H9 (cell line): Measurements from ENCODE around the gene ITPR2. TPM values are rescaled to one million over a fixed set of nuclear protein-coding genes. Genes with fewer than 3 reads are reported as not detected.

Source experiments
- DNase-seq: peaks from one replicate; pipeline ENCODE4 v3.0.0-alpha.2; 2017
- H2AFZ ChIP-seq: one replicate; pipeline ENCODE4 v1.6.1; 2013; ENCODE audit warnings: mild to moderate bottlenecking, low read length, control low read depth, moderate library complexity
- H2AK5ac ChIP-seq: 2 replicates; pipeline ENCODE4 v1.6.1; 2013; ENCODE audit warnings: low read length, control low read depth, mixed read lengths; ENCODE audit not compliant: insufficient read length
- H2BK120ac ChIP-seq: one replicate; pipeline ENCODE4 v1.6.1; 2013; ENCODE audit warnings: low read depth, mild to moderate bottlenecking, low read length, control low read depth, inconsistent platforms; ENCODE audit not compliant: poor library complexity, severe bottlenecking
- H2BK12ac ChIP-seq: 2 replicates; pipeline ENCODE4 v1.6.1; 2013; ENCODE audit warnings: low read length, control low read depth, mixed read lengths, low read depth; ENCODE audit not compliant: insufficient read length
- H2BK15ac ChIP-seq: 2 replicates; pipeline ENCODE4 v1.6.1; 2013; ENCODE audit warnings: low read depth, low read length, control low read depth
- H2BK20ac ChIP-seq: one replicate; pipeline ENCODE4 v1.6.1; 2013; ENCODE audit warnings: low read depth, mild to moderate bottlenecking, low read length, control low read depth, inconsistent platforms; ENCODE audit not compliant: poor library complexity, severe bottlenecking
- H2BK5ac ChIP-seq: 2 replicates; pipeline ENCODE4 v1.6.1; 2013; ENCODE audit warnings: low read length, control low read depth, mixed read lengths; ENCODE audit not compliant: insufficient read length
- H3K14ac ChIP-seq: 2 replicates; pipeline ENCODE4 v1.6.1; 2013; ENCODE audit warnings: low read length, control low read depth; ENCODE audit not compliant: insufficient read depth
- H3K18ac ChIP-seq: 2 replicates; pipeline ENCODE4 v1.6.1; 2013; ENCODE audit warnings: low read depth, mild to moderate bottlenecking, mixed read lengths, low read length, control low read depth; ENCODE audit not compliant: insufficient read length
- H3K23ac ChIP-seq: 2 replicates; pipeline ENCODE4 v1.6.1; 2013; ENCODE audit warnings: low read length, control low read depth, mixed read lengths, low read depth; ENCODE audit not compliant: insufficient read length
- H3K23me2 ChIP-seq: 2 replicates; pipeline ENCODE4 v1.6.1; 2013; ENCODE audit warnings: low read depth, mild to moderate bottlenecking, mixed read lengths, low read length, control low read depth; ENCODE audit not compliant: insufficient read length, poor library complexity, severe bottlenecking
- H3K27ac ChIP-seq: 2 replicates; pipeline ENCODE4 v1.5.1; 2013; ENCODE audit warnings: low read length, control low read depth, mixed read lengths, low read depth; ENCODE audit not compliant: insufficient read length
- H3K27me3 ChIP-seq: 2 replicates; pipeline ENCODE4 v1.6.1; 2013; ENCODE audit warnings: low read length, control low read depth, inconsistent platforms; ENCODE audit not compliant: insufficient read depth
- H3K4ac ChIP-seq: 2 replicates; pipeline ENCODE4 v1.6.1; 2013; ENCODE audit warnings: low read depth, mild to moderate bottlenecking, control low read depth, inconsistent platforms, low read length, moderate library complexity
- H3K4me1 ChIP-seq: 2 replicates; pipeline ENCODE4 v1.6.1; 2013; ENCODE audit warnings: low read length, control low read depth, inconsistent platforms; ENCODE audit not compliant: insufficient read depth
- H3K4me2 ChIP-seq: 2 replicates; pipeline ENCODE4 v1.6.1; 2013; ENCODE audit warnings: low read length, control low read depth, mixed read lengths; ENCODE audit not compliant: insufficient read length, insufficient read depth
- H3K56ac ChIP-seq: 2 replicates; pipeline ENCODE4 v1.6.1; 2013; ENCODE audit warnings: low read depth, mild to moderate bottlenecking, mixed read lengths, low read length, control low read depth; ENCODE audit not compliant: insufficient read length
- H3K79me1 ChIP-seq: 2 replicates; pipeline ENCODE4 v1.6.1; 2013; ENCODE audit warnings: low read depth, mild to moderate bottlenecking, moderate library complexity, low read length, control low read depth, inconsistent platforms; ENCODE audit not compliant: insufficient read depth, poor library complexity, severe bottlenecking
- H3K79me2 ChIP-seq: 2 replicates; pipeline ENCODE4 v1.6.1; 2013; ENCODE audit warnings: low read length, control low read depth, inconsistent platforms; ENCODE audit not compliant: insufficient read depth
- H3K9ac ChIP-seq: 2 replicates; pipeline ENCODE4 v1.6.1; 2013; ENCODE audit warnings: low read length, control low read depth, mixed read lengths; ENCODE audit not compliant: insufficient read length; ENCODE audit errors: extremely low read depth
- H3K9me3 ChIP-seq: one replicate; pipeline ENCODE4 v1.6.1; 2013; ENCODE audit warnings: low read depth, low read length, inconsistent platforms; ENCODE audit not compliant: control insufficient read depth
- H3T11ph ChIP-seq: one replicate; pipeline ENCODE4 v1.6.1; 2013; ENCODE audit warnings: mild to moderate bottlenecking, low read length, control low read depth, inconsistent platforms
- H4K20me1 ChIP-seq: one replicate; pipeline ENCODE4 v1.6.1; 2013; ENCODE audit not compliant: control insufficient read depth, insufficient read length, insufficient read depth
- H4K5ac ChIP-seq: 2 replicates; pipeline ENCODE4 v1.6.1; 2013; ENCODE audit warnings: low read depth, mild to moderate bottlenecking, mixed read lengths, low read length, control low read depth; ENCODE audit not compliant: insufficient read length
- H4K8ac ChIP-seq: replicated peaks from 2 replicates; pipeline ENCODE4 v1.6.1; 2013; ENCODE audit warnings: low read length, control low read depth, mixed read lengths, low read depth; ENCODE audit not compliant: insufficient read length
- H4K91ac ChIP-seq: 2 replicates; pipeline ENCODE4 v1.6.1; 2013; ENCODE audit warnings: low read depth, mild to moderate bottlenecking, moderate library complexity, mixed read lengths, low read length, control low read depth; ENCODE audit not compliant: insufficient read length
- H3K27ac Mint-ChIP-seq, 3 experiments: 2 replicates in 2 of 3; 3 replicates in 1 of 3; pipeline ENCODE4 v1.8.0; 2020 to 2021; ENCODE audit warnings: mixed read lengths in 3 of 3, mild to moderate bottlenecking in 1 of 3, moderate library complexity in 1 of 3
- H3K27me3 Mint-ChIP-seq: 2 replicates; pipeline ENCODE4 v1.8.0; 2021; ENCODE audit warnings: low read depth, mild to moderate bottlenecking, moderate library complexity, mixed read lengths
- H3K36me3 Mint-ChIP-seq, 3 experiments: 2 replicates in 2 of 3; 3 replicates in 1 of 3; pipeline ENCODE4 v1.8.0; 2020 to 2021; ENCODE audit warnings: low read depth in 3 of 3, mixed read lengths in 3 of 3; ENCODE audit not compliant: insufficient read depth in 1 of 3
- H3K4me1 Mint-ChIP-seq, 2 experiments: 2 replicates each; pipeline ENCODE4 v1.8.0; 2020; ENCODE audit warnings: mixed read lengths in 2 of 2
- H3K4me3 Mint-ChIP-seq, 2 experiments: 2 replicates in 1 of 2; 3 replicates in 1 of 2; pipeline ENCODE4 v1.8.0; 2020 to 2021; ENCODE audit warnings: mild to moderate bottlenecking in 2 of 2, mixed read lengths in 2 of 2, moderate library complexity in 1 of 2
- H3K9me3 Mint-ChIP-seq, 2 experiments: 2 replicates in 1 of 2; 3 replicates in 1 of 2; pipeline ENCODE4 v1.8.0; 2020; ENCODE audit warnings: mild to moderate bottlenecking in 2 of 2, mixed read lengths in 2 of 2, moderate library complexity in 1 of 2
- WGBS: extraction: QIAGEN DNeasy Blood & Tissue Kit; methylation state at CpG from one replicate; pipeline ENCODE4 v1.1.7; 2013; ENCODE audit warnings: missing lambda C conversion rate, low lambda C conversion rate, mixed read lengths; ENCODE audit not compliant: insufficient read length; ENCODE audit errors: extremely low coverage; 5-methylcytosine and 5-hydroxymethylcytosine counted together
- total RNA-seq: library from RNA; stranded (reverse); gene quantifications from 2 replicates; pipeline ENCODE4 v1.2.1, GENCODE V29; 2021
- TF ChIP-seq, protein P1 (sequence below): fragments of 200-600 bp; sonication (generic); conservative IDR thresholded peaks from 3 replicates; pipeline ENCODE4 v1.8.0; 2021; ENCODE audit warnings: antibody characterized with exemption, mild to moderate bottlenecking

The ITPR2 gene
- total RNA-seq, 1 experiment from 2014 or later, result 14.8 TPM

DNA sequence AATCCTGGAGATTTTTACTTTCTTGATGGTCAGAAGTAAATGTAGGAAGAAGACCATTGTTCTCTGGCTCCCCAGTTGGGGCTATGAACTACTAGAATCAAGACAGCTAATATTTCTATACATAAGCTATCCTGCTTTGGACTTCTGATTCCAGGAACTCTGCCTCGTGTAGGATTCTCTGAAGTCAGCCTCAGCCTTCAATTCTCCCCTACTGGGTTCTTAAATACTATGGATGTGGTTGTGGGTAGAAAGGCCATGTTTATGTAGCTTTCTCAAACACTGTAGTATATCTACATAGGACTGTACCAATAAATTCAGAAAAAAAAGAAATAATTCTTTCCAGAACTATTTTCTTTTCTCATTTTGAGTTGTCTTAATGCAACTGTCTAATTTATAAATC is 302.5 kb downstream of the ITPR2 start:
- WGBS, result no CpG with 5 or more reads among the region's 1 CpG
- Histone ChIP-seq H3K18ac (no peak overlapping the region), H3K79me1 (peaks cover 2% of the 10 kb centered on the region), H2BK15ac (no peak overlapping the region), H3K56ac (no peak overlapping the region), H3K27me3 (no peaks in the 10 kb centered on the region), H2BK5ac (no peak overlapping the region), H2BK20ac (no peak overlapping the region), H3K27ac (no peak overlapping the region), H2BK120ac (no peak overlapping the region), H3K4me1 (no peaks in the 10 kb centered on the region), H4K20me1 (no peaks in the 10 kb centered on the region), H3K4me2 (no peak overlapping the region), H4K8ac (no peak overlapping the region), H3K23ac (no peak overlapping the region), H3T11ph (no peak overlapping the region), H4K5ac (no peak overlapping the region), H3K23me2 (no peaks in the 10 kb centered on the region), H3K4ac (no peak overlapping the region), H3K9me3 (peaks cover 4% of the 10 kb centered on the region), H3K14ac (no peak overlapping the region), H3K79me2 (no peaks in the 10 kb centered on the region), H2BK12ac (no peak overlapping the region), H3K9ac (no peak overlapping the region), H4K91ac (no peak overlapping the region), H2AK5ac (no peak overlapping the region), H2AFZ (no peak overlapping the region)
- no peak for DNase-seq
- no peak overlapping the region for H3K27ac Mint-ChIP-seq
- H3K36me3 Mint-ChIP-seq, result peaks cover 12% of the 10 kb centered on the region in 3 experiments
- H3K4me3 Mint-ChIP-seq, result no peak overlapping the region
- TF ChIP-seq, protein P1, sequence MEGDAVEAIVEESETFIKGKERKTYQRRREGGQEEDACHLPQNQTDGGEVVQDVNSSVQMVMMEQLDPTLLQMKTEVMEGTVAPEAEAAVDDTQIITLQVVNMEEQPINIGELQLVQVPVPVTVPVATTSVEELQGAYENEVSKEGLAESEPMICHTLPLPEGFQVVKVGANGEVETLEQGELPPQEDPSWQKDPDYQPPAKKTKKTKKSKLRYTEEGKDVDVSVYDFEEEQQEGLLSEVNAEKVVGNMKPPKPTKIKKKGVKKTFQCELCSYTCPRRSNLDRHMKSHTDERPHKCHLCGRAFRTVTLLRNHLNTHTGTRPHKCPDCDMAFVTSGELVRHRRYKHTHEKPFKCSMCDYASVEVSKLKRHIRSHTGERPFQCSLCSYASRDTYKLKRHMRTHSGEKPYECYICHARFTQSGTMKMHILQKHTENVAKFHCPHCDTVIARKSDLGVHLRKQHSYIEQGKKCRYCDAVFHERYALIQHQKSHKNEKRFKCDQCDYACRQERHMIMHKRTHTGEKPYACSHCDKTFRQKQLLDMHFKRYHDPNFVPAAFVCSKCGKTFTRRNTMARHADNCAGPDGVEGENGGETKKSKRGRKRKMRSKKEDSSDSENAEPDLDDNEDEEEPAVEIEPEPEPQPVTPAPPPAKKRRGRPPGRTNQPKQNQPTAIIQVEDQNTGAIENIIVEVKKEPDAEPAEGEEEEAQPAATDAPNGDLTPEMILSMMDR, result no peak
- H3K9me3 Mint-ChIP-seq, result peaks cover 8% of the 10 kb centered on the region in 2 experiments
- H3K27me3 Mint-ChIP-seq, result no peaks in the 10 kb centered on the region
- no peaks in the 10 kb centered on the region for H3K4me1 Mint-ChIP-seq
